A673 (cell line): ENCODE data around the gene MINDY3. TPM values are rescaled to one million over a fixed set of nuclear protein-coding genes. Genes with fewer than 3 reads are reported as not detected.

ENCODE experiments used
- BruUV-seq: library from RNA; stranded (reverse); fragments of 400-500 nt; replicated peaks from 2 replicates; lab custom pipeline; 2021; lab: Mats Ljungman, UMichigan
- CTCF ChIA-PET: fragments of 300-600 bp; sonication (Branson Sonifier 250); formaldehyde crosslinking; loops from one replicate; lab custom pipeline; 2022; ENCODE audit warnings: antibody characterized with exemption; lab: Charles Lee
- POLR2A ChIA-PET: fragments of 300-600 bp; sonication (Branson Sonifier 250); formaldehyde crosslinking; loops from one replicate; lab custom pipeline; 2022; ENCODE audit warnings: antibody characterized with exemption; ENCODE audit not compliant: low non-redundant PET; lab: Charles Lee
- DNase-seq: peaks from one replicate; pipeline ENCODE4 v3.0.0-alpha.2; 2015; ENCODE audit warnings: low spot score
- H3K27ac ChIP-seq: fragments of 200-600 bp; sonication (generic); 2 replicates; pipeline ENCODE4 v1.5.1; 2016; ENCODE audit warnings: mixed run types, low read depth, mild to moderate bottlenecking, mixed read lengths, antibody characterized with exemption, low read length; ENCODE audit not compliant: poor library complexity, severe bottlenecking
- H3K27me3 ChIP-seq: fragments of 200-600 bp; sonication (generic); replicated peaks from 2 replicates; pipeline ENCODE4 v1.6.1; 2017; ENCODE audit warnings: mixed run types, low read depth, mild to moderate bottlenecking, mixed read lengths, antibody characterized with exemption, low read length; ENCODE audit not compliant: insufficient read depth, poor library complexity
- H3K36me3 ChIP-seq: fragments of 200-600 bp; sonication (generic); 2 replicates; pipeline ENCODE4 v1.6.1; 2016; ENCODE audit warnings: mixed run types, mild to moderate bottlenecking, mixed read lengths, antibody characterized with exemption, low read length; ENCODE audit not compliant: insufficient read depth, poor library complexity, severe bottlenecking
- H3K4me1 ChIP-seq: fragments of 200-600 bp; sonication (generic); 2 replicates; pipeline ENCODE4 v1.6.1; 2017; ENCODE audit warnings: mixed run types, mild to moderate bottlenecking, mixed read lengths, antibody characterized with exemption, low read length; ENCODE audit not compliant: insufficient read depth, poor library complexity, severe bottlenecking
- H3K4me3 ChIP-seq: fragments of 200-600 bp; sonication (generic); 2 replicates; pipeline ENCODE4 v1.5.1; 2016; ENCODE audit warnings: low read depth, mixed run types, mild to moderate bottlenecking, mixed read lengths, low read length; ENCODE audit not compliant: poor library complexity, severe bottlenecking
- H3K9me3 ChIP-seq: fragments of 200-600 bp; sonication (generic); 2 replicates; pipeline ENCODE4 v1.6.1; 2016; ENCODE audit warnings: mixed run types, low read depth, mild to moderate bottlenecking, mixed read lengths, antibody characterized with exemption, low read length; ENCODE audit not compliant: poor library complexity, severe bottlenecking
- EZH2 ChIP-seq: fragments of 200-600 bp; sonication (generic); IDR thresholded peaks from 2 replicates; pipeline ENCODE4 v1.6.1; 2017; ENCODE audit warnings: borderline replicate concordance, low read depth, mild to moderate bottlenecking, mixed read lengths, antibody characterized with exemption, low read length; ENCODE audit not compliant: poor library complexity, severe bottlenecking
- intact Hi-C: fragments of 100-400 bp; cut with micrococcal nuclease; formaldehyde crosslinking; loops from one replicate; pipeline ENCODE4 v1.10.0; 2022; ENCODE audit not compliant: unreplicated experiment
- total RNA-seq: library from RNA; stranded (reverse); gene quantifications from 2 replicates; pipeline ENCODE4 v1.2.3, GENCODE V29; 2021
- TF ChIP-seq, protein P1 (sequence below): fragments of 300-800, 200-600 bp; sonication (generic); conservative IDR thresholded peaks from 2 replicates; pipeline ENCODE4 v1.5.1; 2017; ENCODE audit warnings: low read depth, mild to moderate bottlenecking, antibody characterized with exemption, low read length, moderate library complexity, mixed read lengths

MINDY3 gene
- total RNA-seq, 1 experiment from 2014 or later: 14.6 TPM

DNA sequence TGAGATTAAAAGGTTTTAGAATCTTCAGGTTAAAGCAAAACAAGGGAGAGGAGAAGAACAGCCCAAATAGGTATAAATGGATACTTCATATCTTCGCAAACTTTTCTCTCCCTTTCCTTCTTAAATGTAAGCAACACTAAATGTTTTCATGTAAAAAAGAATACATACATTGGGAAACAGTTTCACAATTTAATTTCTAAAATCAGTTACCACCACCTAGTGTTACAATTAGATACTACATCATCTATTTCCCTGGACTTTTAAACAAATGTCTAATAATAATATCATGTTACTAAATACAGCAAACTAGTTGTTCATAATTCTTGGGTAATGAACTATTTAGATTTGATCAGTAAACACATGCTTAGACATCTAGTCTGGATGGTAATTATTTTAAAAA, 35.8 kb downstream of the MINDY3 start:
- DNase-seq: peak; percentile 12
- BruUV-seq: no TSS peak
- Histone ChIP-seq H3K9me3 (no peaks in the 10 kb centered on the region), H3K4me3 (no peak overlapping the region), H3K36me3 (no peaks in the 10 kb centered on the region), H3K27ac (no peak overlapping the region), H3K27me3 (no peaks in the 10 kb centered on the region), H3K4me1 (no peaks in the 10 kb centered on the region)
- intact Hi-C loops: loop anchor here (5.0 to 10.0 kb wide), 2 partner anchors 100 to 392 kb away; no protein-coding TSS in a partner anchor
- ChIA-PET POLR2A (no interaction called here), CTCF (no interaction called here)
- no peak for TF ChIP-seq EZH2
- TF ChIP-seq, protein P1, sequence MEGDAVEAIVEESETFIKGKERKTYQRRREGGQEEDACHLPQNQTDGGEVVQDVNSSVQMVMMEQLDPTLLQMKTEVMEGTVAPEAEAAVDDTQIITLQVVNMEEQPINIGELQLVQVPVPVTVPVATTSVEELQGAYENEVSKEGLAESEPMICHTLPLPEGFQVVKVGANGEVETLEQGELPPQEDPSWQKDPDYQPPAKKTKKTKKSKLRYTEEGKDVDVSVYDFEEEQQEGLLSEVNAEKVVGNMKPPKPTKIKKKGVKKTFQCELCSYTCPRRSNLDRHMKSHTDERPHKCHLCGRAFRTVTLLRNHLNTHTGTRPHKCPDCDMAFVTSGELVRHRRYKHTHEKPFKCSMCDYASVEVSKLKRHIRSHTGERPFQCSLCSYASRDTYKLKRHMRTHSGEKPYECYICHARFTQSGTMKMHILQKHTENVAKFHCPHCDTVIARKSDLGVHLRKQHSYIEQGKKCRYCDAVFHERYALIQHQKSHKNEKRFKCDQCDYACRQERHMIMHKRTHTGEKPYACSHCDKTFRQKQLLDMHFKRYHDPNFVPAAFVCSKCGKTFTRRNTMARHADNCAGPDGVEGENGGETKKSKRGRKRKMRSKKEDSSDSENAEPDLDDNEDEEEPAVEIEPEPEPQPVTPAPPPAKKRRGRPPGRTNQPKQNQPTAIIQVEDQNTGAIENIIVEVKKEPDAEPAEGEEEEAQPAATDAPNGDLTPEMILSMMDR: peak; percentile 63

DNA sequence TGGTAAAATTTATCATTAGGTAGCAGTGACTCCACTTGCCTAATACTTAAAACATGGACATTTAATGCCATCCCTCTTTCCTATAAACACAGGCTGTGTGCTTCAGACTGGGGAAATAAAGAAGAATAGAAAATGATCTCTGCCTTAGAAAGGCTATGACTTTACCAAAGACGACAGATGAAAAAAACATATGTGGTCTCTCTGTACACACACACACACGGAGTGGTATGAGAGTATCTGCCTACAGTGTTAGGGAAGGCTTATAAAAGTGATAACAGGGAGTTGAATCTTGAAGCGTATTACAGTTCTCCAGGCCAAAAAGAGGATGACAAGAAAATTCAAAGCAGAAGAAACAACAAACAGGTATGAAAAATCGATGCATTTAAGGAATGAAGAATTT, 38.2 kb downstream of the MINDY3 start:
- TF ChIP-seq, protein P1: no peak
- TF ChIP-seq EZH2: no peak
- CTCF ChIA-PET: no interaction called here
- no peak overlapping the region for H3K4me3 ChIP-seq
- H3K36me3 ChIP-seq: no peaks in the 10 kb centered on the region
- no peak overlapping the region for H3K27ac ChIP-seq
- DNase-seq: no peak
- intact Hi-C loops: loop anchor here (5.0 to 10.0 kb wide), 2 partner anchors 97 to 390 kb away; no protein-coding TSS in a partner anchor
- H3K27me3 ChIP-seq: no peaks in the 10 kb centered on the region
- POLR2A ChIA-PET: no interaction called here
- H3K9me3 ChIP-seq: no peaks in the 10 kb centered on the region
- no TSS peak for BruUV-seq
- H3K4me1 ChIP-seq: no peaks in the 10 kb centered on the region

DNA sequence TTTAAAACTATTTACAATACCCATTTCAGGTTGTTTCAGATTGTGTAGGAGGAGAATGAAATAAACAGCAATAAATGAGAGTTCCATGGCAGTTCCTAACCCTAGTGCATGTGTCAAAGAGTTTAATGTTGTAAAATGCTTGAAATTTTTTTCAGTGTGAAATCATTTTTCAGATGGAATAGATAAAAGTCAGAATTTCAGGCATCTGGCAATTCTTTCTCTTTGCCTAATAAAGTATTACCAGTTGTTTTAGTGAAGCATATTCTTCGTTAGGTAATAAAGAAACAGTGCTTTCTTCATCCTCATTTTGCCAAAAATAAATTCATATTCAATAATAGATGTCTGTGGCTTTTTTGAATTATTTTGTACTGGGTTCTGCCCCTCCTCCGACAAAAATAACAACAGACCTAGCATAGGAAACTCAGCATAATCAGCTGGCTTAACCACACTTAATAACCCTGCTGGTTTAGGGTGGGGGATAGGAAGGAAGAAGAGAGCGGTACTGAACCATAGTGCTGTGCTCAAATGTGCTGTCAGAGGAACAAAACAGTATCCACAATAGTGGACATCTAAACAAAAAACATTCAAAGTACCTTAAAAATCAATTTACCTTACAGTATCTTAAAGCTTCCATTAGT, 39.1 kb downstream of the MINDY3 start:
- Histone ChIP-seq H3K9me3 (no peaks in the 10 kb centered on the region), H3K4me1 (no peaks in the 10 kb centered on the region), H3K27me3 (no peaks in the 10 kb centered on the region), H3K27ac (no peak overlapping the region), H3K36me3 (no peaks in the 10 kb centered on the region), H3K4me3 (no peak overlapping the region)
- intact Hi-C loops: loop anchor here (5.0 to 10.0 kb wide), 2 partner anchors 96 to 389 kb away; no protein-coding TSS in a partner anchor
- ChIA-PET POLR2A (no interaction called here), CTCF (no interaction called here)
- no peak for TF ChIP-seq EZH2
- TF ChIP-seq, protein P1: no peak
- no peak for DNase-seq
- BruUV-seq: no TSS peak
